ENCODE results near the gene CLDN34. TPM values are rescaled to one million over a fixed set of nuclear protein-coding genes. Genes with fewer than 3 reads are reported as not detected.

CLDN34 gene
- polyA plus RNA-seq, 1 of the 3 experiments (the other 2 are of a cell fraction) = not detected

- Histone ChIP-seq H2AFZ (ENCODE audit: low read depth) (no peak overlapping the region), H3K36me3 (replicated peaks in 1 of 2; ENCODE audit: control insufficient read depth in 1 of 2, insufficient read depth in 2 of 2, low read length in 1 of 2) (no peaks in the 10 kb centered on the region), H3K4me2 (no peak overlapping the region), H3K9me3 (no peaks in the 10 kb centered on the region), H4K20me1 (ENCODE audit: insufficient read depth) (no peaks in the 10 kb centered on the region), H3F3A (replicated peaks; ENCODE audit: insufficient read depth) (no peaks in the 10 kb centered on the region), H3K27me3 (ENCODE audit: insufficient read depth) (no peaks in the 10 kb centered on the region), H3K27ac (ENCODE audit: low read depth in 2 of 2, low read length in 1 of 2) (no peak overlapping the region), H3K79me2 (ENCODE audit: insufficient read depth) (no peaks in the 10 kb centered on the region), H3K9ac (no peak overlapping the region), H3K4me3 (ENCODE audit: low read depth in 2 of 2, low read length in 1 of 2) (no peak overlapping the region), H3K4me1 (ENCODE audit: control insufficient read depth in 1 of 2, insufficient read depth in 2 of 2, low read depth in 1 of 2, low read length in 1 of 2) (peaks cover 0 to 4% of the 10 kb centered on the region in 2 experiments; a peak in 1 of 4 replicates), H3K9me2 (no peaks in the 10 kb centered on the region)
- WGBS (ENCODE audit: low lambda C conversion rate) = 41% methylated on average over 1 of the region's 1 CpG
- TF ChIP-seq FOXJ3 (CRISPR knock-in tag; IDR thresholded peaks at IDR 0.05) = no peak
- no peak for TF ChIP-seq MAX (IDR thresholded peaks at IDR 0.05; ENCODE audit: low read depth)
- no peak for TF ChIP-seq NFIC (IDR thresholded peaks at IDR 0.05; ENCODE audit: borderline replicate concordance)
- no peak for TF ChIP-seq USF2 (IDR thresholded peaks at IDR 0.05; ENCODE audit: borderline replicate concordance, low read depth, low read length)
- no peak for TF ChIP-seq USF1 (IDR thresholded peaks at IDR 0.05; ENCODE audit: borderline replicate concordance, low read depth)
- TF ChIP-seq MXI1 (IDR thresholded peaks at IDR 0.05; ENCODE audit: low read depth, low read length) = no peak
- no peak for TF ChIP-seq RXRA (IDR thresholded peaks at IDR 0.05; ENCODE audit: borderline replicate concordance, low read depth)
- no peak for TF ChIP-seq YY1 (IDR thresholded peaks at IDR 0.05; ENCODE audit: low read depth)
- no peak for TF ChIP-seq RFX5 (IDR thresholded peaks at IDR 0.05; ENCODE audit: low read length)
- no peak for TF ChIP-seq IRF3 (IDR thresholded peaks at IDR 0.05; ENCODE audit: low read depth, low read length)
- TF ChIP-seq PBX3 (IDR thresholded peaks at IDR 0.05) = no peak
- no peak for TF ChIP-seq ZBTB33 (IDR thresholded peaks at IDR 0.05; ENCODE audit: borderline replicate concordance, low read depth)
- TF ChIP-seq SIN3A (IDR thresholded peaks at IDR 0.05; ENCODE audit: borderline replicate concordance, low read depth, low read length) = no peak
- TF ChIP-seq FOSL2 (IDR thresholded peaks at IDR 0.05; ENCODE audit: borderline replicate concordance, low read depth) = no peak
- no peak for TF ChIP-seq CTCF (IDR thresholded peaks at IDR 0.05)
- no peak for TF ChIP-seq EP300 (IDR thresholded peaks at IDR 0.05; ENCODE audit: borderline replicate concordance in 1 of 2, low read depth in 1 of 2, low read length in 1 of 2)
- TF ChIP-seq EZH2phosphoT487 (IDR thresholded peaks at IDR 0.05; ENCODE audit: borderline replicate concordance, low read depth) = no peak
- TF ChIP-seq TEAD4 (IDR thresholded peaks at IDR 0.05; ENCODE audit: borderline replicate concordance, insufficient read depth) = no peak
- no peak for TF ChIP-seq TCF12 (IDR thresholded peaks at IDR 0.05)
- no peak for TF ChIP-seq JUND (IDR thresholded peaks at IDR 0.05)
- POLR2A ChIA-PET = no interaction called here
- DNase-seq = no peak
- CTCF ChIA-PET = no interaction called here
Observed at GRCh38 chrX:10009741-10010140, 42.6 kb downstream of the CLDN34 start.

Data from SK-N-SH (cell line).